ENCODE results near the gene CRAMP1.

- TF ChIP-seq CTCF (IDR thresholded peaks at IDR 0.05) (no peak), POLR2A (IDR thresholded peaks at IDR 0.05) (no peak)
Observed at GRCh38 chr16:1726661-1727502, 114.7 kb downstream of the CRAMP1 start.
